ENCODE data around the gene NDC80. TPM values are rescaled to one million over a fixed set of nuclear protein-coding genes. Genes with fewer than 3 reads are reported as not detected.

NDC80 gene
- total and polyA plus RNA-seq, 9 of the 15 experiments (the other 6 are each of a cell fraction or from before 2014, with no cell fraction given) = 65.2 to 97.9 (median 83.3) TPM

- H3K4me3 ChIP-seq = no peak overlapping the region
- ChIA-PET CTCF (ENCODE audit: low intra/inter-chr PET ratio) (no interaction called here), POLR2A (interaction anchor here (0.9 kb wide), 1 partner anchor 13 kb away, joined by 4 read pairs; no protein-coding TSS in a partner anchor)
- no peak overlapping the region for H3K9ac ChIP-seq (ENCODE audit: insufficient read depth in 1 of 2, low read depth in 2 of 2, low read length in 2 of 2)
- no peaks in the 10 kb centered on the region for H3K9me3 ChIP-seq (replicated peaks; ENCODE audit: control insufficient read depth, insufficient read depth, low read depth, low read length)
- in situ Hi-C loops (cut with MboI) = no loop called here
- ATAC-seq (no peak), FAIRE-seq (no peak), DNase-seq (ENCODE audit: extremely low read depth in 1 of 4, low spot score in 3 of 4) (no peak)
- peaks cover 21% of the 10 kb centered on the region; the same call in 2 of the 3 replicates for H3K36me3 ChIP-seq (ENCODE audit: control insufficient read depth, insufficient read depth, low read length)
- H2AFZ ChIP-seq (ENCODE audit: low read depth, low read length) = no peak overlapping the region
- WGBS (ENCODE audit: insufficient coverage, low coverage, missing lambda C conversion rate) = 90% methylated on average over 1 of the region's 1 CpG
- BruUV-seq (replicated peaks) = no TSS peak
- intact Hi-C loops (cut with micrococcal nuclease) = no loop called here
- H4K20me1 ChIP-seq (replicated peaks; ENCODE audit: control insufficient read depth, insufficient read depth, low read length) = no peaks in the 10 kb centered on the region
- no peaks in the 10 kb centered on the region for H3K4me1 ChIP-seq (replicated peaks in 1 of 2; ENCODE audit: control insufficient read depth in 2 of 2, insufficient read depth in 2 of 2, low read length in 2 of 2)
- no peaks in the 10 kb centered on the region for H3K9me1 ChIP-seq (ENCODE audit: control insufficient read depth, insufficient read depth, low read length)
- TF ChIP-seq ZNF121 (CRISPR knock-in tag; conservative IDR thresholded peaks at IDR 0.05) = no peak
- TF ChIP-seq TARDBP (IDR thresholded peaks at IDR 0.05) = no peak
- TF ChIP-seq ZBTB34 (CRISPR knock-in tag; IDR thresholded peaks at IDR 0.05) = no peak
- no peak for TF ChIP-seq CREB5 (CRISPR knock-in tag; IDR thresholded peaks at IDR 0.05)
- TF ChIP-seq ZNF740 (CRISPR knock-in tag; IDR thresholded peaks at IDR 0.05) = no peak
- TF ChIP-seq ZNF740 (tag; IDR thresholded peaks at IDR 0.05) = no peak
- no peak for TF ChIP-seq TSC22D4 (tag; IDR thresholded peaks at IDR 0.05)
- TF ChIP-seq DPF2 (IDR thresholded peaks at IDR 0.05) = no peak
- TF ChIP-seq MCM2 (IDR thresholded peaks at IDR 0.05; ENCODE audit: low read depth) = no peak
- TF ChIP-seq ETV5 (CRISPR knock-in tag; IDR thresholded peaks at IDR 0.05; ENCODE audit: low read depth) = no peak
- TF ChIP-seq CREB1 (IDR thresholded peaks at IDR 0.05) = no peak
- TF ChIP-seq CREB1 (CRISPR knock-in tag; IDR thresholded peaks at IDR 0.05) = no peak
- TF ChIP-seq DNMT1 (IDR thresholded peaks at IDR 0.05) = no peak
- no peak for TF ChIP-seq MITF (IDR thresholded peaks at IDR 0.05)
- TF ChIP-seq BHLHE40 (IDR thresholded peaks at IDR 0.05; ENCODE audit: low read length) = no peak
- TF ChIP-seq ZNF583 (CRISPR knock-in tag; IDR thresholded peaks at IDR 0.05) = no peak
- H3K27me3 ChIP-seq (ENCODE audit: control insufficient read depth in 2 of 2, insufficient read depth in 2 of 2, low read length in 2 of 2) = no peaks in the 10 kb centered on the region
- no peak overlapping the region for H3K27ac ChIP-seq (ENCODE audit: extremely low read depth, low read depth, low read length)
- no peak overlapping the region for H3K4me2 ChIP-seq (ENCODE audit: insufficient read depth, low read length)
- no peaks in the 10 kb centered on the region for H3K79me2 ChIP-seq (ENCODE audit: control insufficient read depth, insufficient read depth, low read length)
Measured at GRCh38 chr18:2559249-2559648, 12.1 kb upstream of the NDC80 start.

Data from K562 (cell line).